Esophagus muscularis mucosa (tissue), 4 donors: ENCODE data around the gene TECTB. TPM values are rescaled to one million over a fixed set of nuclear protein-coding genes. Genes with fewer than 3 reads are reported as not detected.

Experiments
- DNase-seq: peaks from one replicate; pipeline ENCODE4 v3.0.0-alpha.2; 2017; ENCODE audit errors: extremely low spot score
- H3K27ac ChIP-seq, 4 donors: fragments of 200-600 bp; sonication (generic); replicated peaks in 1 of 4; 1 replicate in 3 of 4; 2 replicates in 1 of 4; pipeline ENCODE4 v1.5.1; 2016 to 2019; ENCODE audit warnings: mild to moderate bottlenecking in 1 of 4
- H3K27me3 ChIP-seq, 4 donors: fragments of 200-600 bp; sonication (generic); one replicate each; pipeline versions ENCODE4 v1.5.1 to v1.6.0; 2016 to 2019
- H3K36me3 ChIP-seq, 4 donors: fragments of 200-600 bp; sonication (generic); one replicate each; pipeline ENCODE4 v1.5.1; 2016 to 2019
- H3K4me1 ChIP-seq, 4 donors: fragments of 200-600 bp; sonication (generic); one replicate each; pipeline ENCODE4 v1.5.1; 2016 to 2019
- H3K4me3 ChIP-seq, 4 donors: fragments of 200-600 bp; sonication (generic); 1 replicate in 2 of 4; 2 replicates in 2 of 4; pipeline ENCODE4 v1.5.1; 2016 to 2019; ENCODE audit warnings: mild to moderate bottlenecking in 4 of 4, moderate library complexity in 1 of 4
- H3K9me3 ChIP-seq, 4 donors: fragments of 200-600 bp; sonication (generic); 1 replicate in 3 of 4; 2 replicates in 1 of 4; pipeline ENCODE4 v1.5.1; 2016 to 2019
- CTCF ChIP-seq, 3 experiments: fragments of 200-600 bp in 2 of 3; fragments of 450-650 bp in 1 of 3; sonication (generic) in 2 of 3; IDR thresholded peaks; one replicate each; pipeline ENCODE4 v1.5.1; 2017 to 2019; ENCODE audit warnings: antibody characterized with exemption in 3 of 3, mild to moderate bottlenecking in 2 of 3, moderate library complexity in 1 of 3
- EP300 ChIP-seq: sonication (generic); formaldehyde crosslinking; IDR thresholded peaks from one replicate; pipeline ENCODE4 v1.6.1; 2017; ENCODE audit warnings: antibody characterized with exemption
- POLR2A ChIP-seq: fragments of 450-650 bp; IDR thresholded peaks from one replicate; pipeline ENCODE4 v1.6.1; 2017; ENCODE audit warnings: antibody characterized with exemption, moderate library complexity, mild to moderate bottlenecking, low read depth
- POLR2AphosphoS5 ChIP-seq, 2 donors: sonication (generic); formaldehyde crosslinking; IDR thresholded peaks; one replicate each; pipeline ENCODE4 v1.6.1; 2017; ENCODE audit warnings: antibody characterized with exemption in 2 of 2
- WGBS: methylation state at CpG from one replicate; pipeline ENCODE4 v1.1.5; 2018; 5-methylcytosine and 5-hydroxymethylcytosine counted together
- intact Hi-C: fragments of 100-400 bp; cut with DNase I; formaldehyde crosslinking; loops from one replicate; pipeline ENCODE4 v1.15.1; 2023
- total RNA-seq, 4 donors: library from RNA; depleted of rRNA; stranded (reverse); fragments of >200 nt; gene quantifications; one replicate each; pipeline versions ENCODE4 v1.1.0 to v1.2.1, GENCODE V29; 2016

Gene TECTB
- under 1 TPM in 1 of 4 donors, not detected in 3; 0.06 TPM for total RNA-seq

- TF ChIP-seq POLR2A (no peak), POLR2AphosphoS5 (IDR thresholded peaks at IDR 0.05) (no peak), CTCF (IDR thresholded peaks at IDR 0.05) (no peak), EP300 (no peak)
- H3K9me3 ChIP-seq: no peaks in the 10 kb centered on the region
- DNase-seq: no peak
- H3K4me3 ChIP-seq: no peak within 1 kb of the TSS
- no peaks in the 10 kb centered on the region for H3K27me3 ChIP-seq
- no peaks in the 10 kb centered on the region for H3K36me3 ChIP-seq
- intact Hi-C loops: no loop called here
- H3K27ac ChIP-seq: no peak within 1 kb of the TSS
- H3K4me1 ChIP-seq: peaks cover 0 to 6% (median 0%) of the 10 kb centered on the region in 4 donors
- 56% methylated on average over 6 of the region's 6 CpGs for WGBS
These were observed at the start of gene TECTB for GRCh38 chr10:112283100-112283499. TECTB (plus strand) TSS chr10:112283400; CDS start chr10:112283735, 335 bp downstream.

- TF ChIP-seq POLR2A (no peak), CTCF (IDR thresholded peaks at IDR 0.05) (no peak), EP300 (no peak), POLR2AphosphoS5 (IDR thresholded peaks at IDR 0.05) (no peak)
These were observed 48.1 kb upstream of the TECTB start for GRCh38 chr10:112235141-112235540.

GRCh38 chr10:112235920-112236319 lies 47.3 kb upstream of the TECTB start:
- Histone ChIP-seq H3K27ac (no peak overlapping the region), H3K27me3 (no peaks in the 10 kb centered on the region), H3K4me1 (no peaks in the 10 kb centered on the region), H3K9me3 (peaks cover 0 to 25% (median 12%) of the 10 kb centered on the region in 4 donors), H3K4me3 (no peak overlapping the region), H3K36me3 (no peaks in the 10 kb centered on the region)
- whole genome bisulfite sequencing: 36% methylated on average over 4 of the region's 4 CpGs
- intact Hi-C loops: no loop called here
- TF ChIP-seq EP300 (no peak), POLR2AphosphoS5 (IDR thresholded peaks at IDR 0.05) (no peak), POLR2A (no peak), CTCF (IDR thresholded peaks at IDR 0.05) (no peak)
- DNase-seq: peak; percentile 29

More at GRCh38 chr10:112235141-112235540, 48.1 kb upstream of the TECTB start:
- Histone ChIP-seq H3K27ac (no peak overlapping the region), H3K36me3 (no peaks in the 10 kb centered on the region), H3K27me3 (no peaks in the 10 kb centered on the region), H3K4me1 (no peaks in the 10 kb centered on the region), H3K9me3 (peaks cover 0 to 19% (median 10%) of the 10 kb centered on the region in 4 donors), H3K4me3 (no peak overlapping the region)
- 84% methylated on average over 7 of the region's 7 CpGs for WGBS
- DNase-seq: peak; percentile 91
- intact Hi-C loops: no loop called here

- TF ChIP-seq POLR2A: no peak
- TF ChIP-seq CTCF (IDR thresholded peaks at IDR 0.05): no peak
- no peak for TF ChIP-seq POLR2AphosphoS5 (IDR thresholded peaks at IDR 0.05)
- TF ChIP-seq EP300: no peak
- H3K36me3 ChIP-seq: no peaks in the 10 kb centered on the region
- no peak overlapping the region for H3K4me3 ChIP-seq
- H3K4me1 ChIP-seq: no peaks in the 10 kb centered on the region
- intact Hi-C loops: no loop called here
- peak; percentile 55 for DNase-seq
- 85% methylated on average over 3 of the region's 3 CpGs for WGBS
- peaks cover 0 to 25% (median 12%) of the 10 kb centered on the region in 4 donors for H3K9me3 ChIP-seq
- no peak overlapping the region for H3K27ac ChIP-seq
- H3K27me3 ChIP-seq: no peaks in the 10 kb centered on the region
These were observed 46.7 kb upstream of the TECTB start for GRCh38 chr10:112236486-112236885.

GRCh38 chr10:112239347-112239746 lies 43.9 kb upstream of the TECTB start:
- H3K36me3 ChIP-seq: no peaks in the 10 kb centered on the region
- H3K4me1 ChIP-seq: no peaks in the 10 kb centered on the region
- WGBS: 97% methylated on average over 5 of the region's 5 CpGs
- H3K27me3 ChIP-seq: no peaks in the 10 kb centered on the region
- no peak overlapping the region for H3K4me3 ChIP-seq
- TF ChIP-seq EP300 (no peak), POLR2AphosphoS5 (IDR thresholded peaks at IDR 0.05) (no peak), CTCF (IDR thresholded peaks at IDR 0.05) (no peak), POLR2A (no peak)
- intact Hi-C loops: no loop called here
- H3K27ac ChIP-seq: no peak overlapping the region
- peak; percentile 50 for DNase-seq
- peaks cover 0 to 25% (median 12%) of the 10 kb centered on the region in 4 donors for H3K9me3 ChIP-seq
